COR-L47 (cell line): ENCODE data around the gene NDUFB10.

Experiments used
- DNase-seq: peaks from one replicate; lab custom pipeline; 2025; lab: John Stamatoyannopoulos, UW

NDUFB10 gene

GRCh38 chr16:1984347-1985225 lies 25.2 kb downstream of the NDUFB10 start:
- no peak for DNase-seq

GRCh38 chr16:1985466-1986150 lies 26.3 kb downstream of the NDUFB10 start:
- no peak for DNase-seq

- DNase-seq: no peak
Measured at GRCh38 chr16:1987198-1987597, 27.9 kb downstream of the NDUFB10 start.

GRCh38 chr16:1989209-1990100 lies 30.1 kb downstream of the NDUFB10 start, which contains the start of gene SYNGR3:
Gene SYNGR3, plus strand, starts transcription at chr16:1989970. Its CDS starts 133 bp downstream, at chr16:1990103.
- peak; percentile 39 for DNase-seq

- DNase-seq: no peak
Measured at GRCh38 chr16:1990101-1990350, 30.7 kb downstream of the NDUFB10 start.

- peak; percentile 40 for DNase-seq
Measured at GRCh38 chr16:1990351-1991134, 31.2 kb downstream of the NDUFB10 start.

GRCh38 chr16:1991135-1991551 lies 31.8 kb downstream of the NDUFB10 start:
- no peak for DNase-seq

- no peak for DNase-seq
Measured at GRCh38 chr16:1991588-1991947, 32.2 kb downstream of the NDUFB10 start.

- DNase-seq: no peak
Measured at GRCh38 chr16:1991948-1992703, 32.8 kb downstream of the NDUFB10 start.

- DNase-seq: no peak
Measured at GRCh38 chr16:1992704-1993317, 33.5 kb downstream of the NDUFB10 start.

- no peak for DNase-seq
Measured at GRCh38 chr16:1993731-1994131, 34.4 kb downstream of the NDUFB10 start.

GRCh38 chr16:1997494-1998359 lies 38.4 kb downstream of the NDUFB10 start:
- no peak for DNase-seq

GRCh38 chr16:1998360-1998835 lies 39.1 kb downstream of the NDUFB10 start:
- DNase-seq: no peak

GRCh38 chr16:1998852-1999801 lies 39.8 kb downstream of the NDUFB10 start:
- no peak for DNase-seq

- DNase-seq: no peak
Measured at GRCh38 chr16:1999866-2000514, 40.7 kb downstream of the NDUFB10 start.

- no peak for DNase-seq
Measured at GRCh38 chr16:2001035-2001434, 41.7 kb downstream of the NDUFB10 start.

- DNase-seq: no peak
Measured at GRCh38 chr16:2001456-2002355, 42.4 kb downstream of the NDUFB10 start.
